ENCODE data around the gene LY6G6C.
A peak's percentile ranks its signal among the peaks of the same experiment; 100 is the strongest.

Gene LY6G6C

GRCh38 chr6:31733734-31734133, 12.2 kb upstream of the LY6G6C start:
- Histone ChIP-seq H3K27ac (ENCODE audit: low read depth, low read length) (peak overlapping the region; percentile 66; the same call in 1 of the 2 replicates), H3K9me3 (ENCODE audit: control insufficient read depth, insufficient read depth, low read depth, low read length) (no peaks in the 10 kb centered on the region), H3K36me3 (ENCODE audit: control insufficient read depth, insufficient read depth, low read length) (peaks cover 36% of the 10 kb centered on the region), H3K4me1 (ENCODE audit: control insufficient read depth, insufficient read depth, low read length) (peaks cover 40% of the 10 kb centered on the region), H3K4me3 (ENCODE audit: low read depth, low read length) (peak overlapping the region; percentile 82; the same call in 1 of the 2 replicates), H3K27me3 (ENCODE audit: control insufficient read depth, insufficient read depth, low read length) (no peaks in the 10 kb centered on the region), H3K9ac (ENCODE audit: low read length) (no peak overlapping the region)

GRCh38 chr6:31732029-31732428, 10.5 kb upstream of the LY6G6C start:
- Histone ChIP-seq H3K4me3 (ENCODE audit: low read depth, low read length) (no peak overlapping the region), H3K9ac (ENCODE audit: low read length) (no peak overlapping the region), H3K9me3 (ENCODE audit: control insufficient read depth, insufficient read depth, low read depth, low read length) (no peaks in the 10 kb centered on the region), H3K27me3 (ENCODE audit: control insufficient read depth, insufficient read depth, low read length) (no peaks in the 10 kb centered on the region), H3K36me3 (ENCODE audit: control insufficient read depth, insufficient read depth, low read length) (peaks cover 45% of the 10 kb centered on the region), H3K27ac (ENCODE audit: low read depth, low read length) (no peak overlapping the region), H3K4me1 (ENCODE audit: control insufficient read depth, insufficient read depth, low read length) (peaks cover 27% of the 10 kb centered on the region)

- Histone ChIP-seq H3K4me1 (ENCODE audit: control insufficient read depth, insufficient read depth, low read length) (peaks cover 22% of the 10 kb centered on the region), H3K27me3 (ENCODE audit: control insufficient read depth, insufficient read depth, low read length) (no peaks in the 10 kb centered on the region), H3K4me3 (ENCODE audit: low read depth, low read length) (peak overlapping the region; percentile 98), H3K9ac (ENCODE audit: low read length) (no peak overlapping the region), H3K9me3 (ENCODE audit: control insufficient read depth, insufficient read depth, low read depth, low read length) (no peaks in the 10 kb centered on the region), H3K27ac (ENCODE audit: low read depth, low read length) (no peak overlapping the region), H3K36me3 (ENCODE audit: control insufficient read depth, insufficient read depth, low read length) (peaks cover 58% of the 10 kb centered on the region)
Observed at GRCh38 chr6:31730631-31731086, 9.1 kb upstream of the LY6G6C start.

DNA sequence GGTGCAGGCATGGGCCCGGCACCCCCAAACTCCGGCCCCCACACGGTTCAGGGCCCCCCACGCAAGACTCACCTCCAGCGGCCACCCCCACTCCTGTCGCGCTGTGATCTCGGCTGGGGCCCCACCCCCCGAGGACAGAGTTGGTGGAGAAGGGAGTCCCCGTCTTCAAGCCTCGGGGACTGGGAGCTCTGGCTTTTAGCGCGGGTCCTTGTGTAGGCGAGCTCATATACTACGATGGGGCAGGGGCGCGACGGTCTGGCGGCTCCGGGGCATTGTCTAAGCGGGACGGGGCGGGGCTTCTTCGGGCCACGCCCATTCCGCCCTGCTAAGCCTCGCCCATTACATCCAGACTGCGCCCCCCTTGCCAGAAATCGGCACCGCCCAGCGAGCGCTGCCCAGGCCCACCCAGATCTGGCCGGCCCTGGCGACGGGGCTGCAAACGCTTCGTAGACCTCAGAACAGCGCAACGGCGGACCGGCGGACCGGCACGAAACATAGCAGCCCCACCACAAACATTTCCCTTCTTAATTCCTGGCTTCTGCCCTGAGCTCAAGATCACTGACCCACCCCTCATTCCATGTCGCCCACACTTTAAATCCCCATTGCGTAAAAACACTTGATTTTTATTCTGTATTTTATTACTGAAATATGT, 8.6 kb upstream of the LY6G6C start:
- Histone ChIP-seq H3K9ac (ENCODE audit: low read length) (peak overlapping the region; percentile 82), H3K9me3 (ENCODE audit: control insufficient read depth, insufficient read depth, low read depth, low read length) (no peaks in the 10 kb centered on the region), H3K27ac (ENCODE audit: low read depth, low read length) (peak overlapping the region; percentile 69; the same call in 1 of the 2 replicates), H3K27me3 (ENCODE audit: control insufficient read depth, insufficient read depth, low read length) (no peaks in the 10 kb centered on the region), H3K36me3 (ENCODE audit: control insufficient read depth, insufficient read depth, low read length) (peaks cover 61% of the 10 kb centered on the region), H3K4me1 (ENCODE audit: control insufficient read depth, insufficient read depth, low read length) (peaks cover 22% of the 10 kb centered on the region), H3K4me3 (ENCODE audit: low read depth, low read length) (peak overlapping the region; percentile 98)

GRCh38 chr6:31729515-31729978, 8.0 kb upstream of the LY6G6C start:
- Histone ChIP-seq H3K36me3 (ENCODE audit: control insufficient read depth, insufficient read depth, low read length) (peaks cover 63% of the 10 kb centered on the region), H3K27me3 (ENCODE audit: control insufficient read depth, insufficient read depth, low read length) (no peaks in the 10 kb centered on the region), H3K9me3 (ENCODE audit: control insufficient read depth, insufficient read depth, low read depth, low read length) (no peaks in the 10 kb centered on the region), H3K27ac (ENCODE audit: low read depth, low read length) (peak overlapping the region; percentile 69; the same call in 1 of the 2 replicates), H3K9ac (ENCODE audit: low read length) (peak overlapping the region; percentile 82), H3K4me1 (ENCODE audit: control insufficient read depth, insufficient read depth, low read length) (peaks cover 22% of the 10 kb centered on the region), H3K4me3 (ENCODE audit: low read depth, low read length) (peak overlapping the region; percentile 98)

DNA sequence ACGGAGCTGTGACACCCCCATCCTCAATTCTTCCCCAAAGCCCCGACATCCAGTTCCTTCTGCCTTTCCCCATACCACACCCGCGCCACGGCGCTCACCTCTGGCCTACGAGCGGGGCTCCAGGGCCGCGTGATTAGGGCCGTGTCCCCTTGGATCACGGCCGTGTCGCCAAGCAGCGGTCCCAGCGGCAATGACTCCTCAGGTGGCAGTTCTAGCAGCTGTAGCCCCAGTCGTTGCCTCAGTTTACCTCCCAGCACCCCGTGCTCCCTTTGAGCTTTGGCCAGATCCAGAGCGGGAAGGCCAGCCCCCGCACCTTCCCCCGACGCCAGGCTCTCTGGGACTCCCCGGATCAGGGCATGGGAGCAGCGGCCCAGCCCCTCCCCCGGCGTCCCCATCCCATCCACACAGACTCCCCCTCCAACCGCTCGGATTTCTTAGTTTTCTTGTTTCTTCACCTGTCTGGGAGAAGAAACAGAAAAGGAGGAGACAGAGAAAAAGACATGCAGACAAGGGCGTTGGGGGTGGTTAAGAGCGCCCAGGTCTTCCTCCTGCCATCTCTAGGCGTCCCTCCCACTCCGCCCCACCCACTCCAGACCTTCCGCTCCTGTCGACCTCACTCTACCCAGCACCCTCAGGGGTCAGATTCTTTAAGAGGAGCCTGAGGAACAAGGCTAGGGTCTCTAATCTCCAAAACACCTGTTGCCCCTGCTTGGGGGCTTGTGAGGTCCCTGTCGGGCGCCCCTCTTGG, 7.4 kb upstream of the LY6G6C start, which contains the start of gene DDAH2:
TSS of gene DDAH2 (minus strand) at position 533 of the 748 bp plus-strand sequence. CDS start at position 395, 138 bp downstream.
- H3K27me3 ChIP-seq (ENCODE audit: control insufficient read depth, insufficient read depth, low read length): no peaks in the 10 kb centered on the region
- H3K9me3 ChIP-seq (ENCODE audit: control insufficient read depth, insufficient read depth, low read depth, low read length): no peaks in the 10 kb centered on the region
- H3K4me3 ChIP-seq (ENCODE audit: low read depth, low read length): peak within 1 kb of the TSS; percentile 98
- peak within 1 kb of the TSS; percentile 82 for H3K9ac ChIP-seq (ENCODE audit: low read length)
- peak within 1 kb of the TSS; percentile 69; the same call in 1 of the 2 replicates for H3K27ac ChIP-seq (ENCODE audit: low read depth, low read length)
- peaks cover 16% of the 10 kb centered on the region for H3K4me1 ChIP-seq (ENCODE audit: control insufficient read depth, insufficient read depth, low read length)
- H3K36me3 ChIP-seq (ENCODE audit: control insufficient read depth, insufficient read depth, low read length): peaks cover 58% of the 10 kb centered on the region

DNA sequence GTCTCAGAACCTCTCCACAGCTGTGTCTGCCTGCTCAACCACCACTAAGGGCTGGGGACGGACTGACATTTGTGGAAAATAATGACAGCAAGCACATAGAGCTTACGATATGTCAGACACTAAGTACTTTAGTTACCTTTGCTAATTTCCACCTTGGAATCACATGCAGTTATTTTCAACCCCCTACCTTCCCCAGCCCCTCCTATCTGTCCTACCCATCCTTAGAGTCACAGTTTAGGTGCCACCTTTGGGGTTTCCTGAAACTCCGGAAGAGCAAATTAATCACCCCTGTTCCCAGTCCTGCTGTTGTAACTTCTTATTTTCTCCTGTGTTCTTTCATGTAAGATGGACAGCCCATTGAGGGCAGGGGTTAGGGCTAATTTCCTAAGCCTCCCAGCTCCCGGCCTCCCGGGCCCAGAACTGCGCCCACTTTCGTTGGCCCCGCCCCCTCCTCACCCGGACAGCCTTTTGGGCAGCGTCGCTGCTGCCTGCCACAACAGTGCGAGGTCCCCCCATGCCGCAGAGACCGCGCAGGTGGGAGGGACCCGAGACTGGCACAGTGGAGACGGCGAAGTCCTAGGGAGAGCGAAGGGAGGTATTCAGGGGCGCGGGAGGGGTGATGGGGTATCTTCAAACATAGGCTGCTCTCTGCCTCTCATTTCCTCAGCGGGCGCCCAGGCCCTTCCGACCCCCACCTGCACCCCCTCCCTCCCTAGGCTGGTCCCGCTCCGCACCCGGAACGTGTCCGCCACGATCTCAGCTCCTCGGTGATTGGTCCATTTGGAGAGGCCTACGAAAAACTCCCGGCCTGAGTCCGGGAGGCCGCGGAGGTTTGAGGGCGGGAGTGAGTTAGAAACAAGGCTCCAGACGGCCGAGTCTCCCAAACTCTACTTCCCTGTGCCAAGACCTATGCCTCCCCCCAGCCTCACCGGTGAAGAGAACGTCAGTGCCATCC, 6.4 kb upstream of the LY6G6C start:
- Histone ChIP-seq H3K4me3 (ENCODE audit: low read depth, low read length) (peak overlapping the region; percentile 98), H3K27me3 (ENCODE audit: control insufficient read depth, insufficient read depth, low read length) (no peaks in the 10 kb centered on the region), H3K9ac (ENCODE audit: low read length) (no peak overlapping the region), H3K4me1 (ENCODE audit: control insufficient read depth, insufficient read depth, low read length) (peaks cover 16% of the 10 kb centered on the region), H3K9me3 (ENCODE audit: control insufficient read depth, insufficient read depth, low read depth, low read length) (no peaks in the 10 kb centered on the region), H3K27ac (ENCODE audit: low read depth, low read length) (no peak overlapping the region), H3K36me3 (ENCODE audit: control insufficient read depth, insufficient read depth, low read length) (peaks cover 48% of the 10 kb centered on the region)

GRCh38 chr6:31727034-31727716, 5.6 kb upstream of the LY6G6C start:
- Histone ChIP-seq H3K27me3 (ENCODE audit: control insufficient read depth, insufficient read depth, low read length) (no peaks in the 10 kb centered on the region), H3K9me3 (ENCODE audit: control insufficient read depth, insufficient read depth, low read depth, low read length) (no peaks in the 10 kb centered on the region), H3K4me1 (ENCODE audit: control insufficient read depth, insufficient read depth, low read length) (peaks cover 16% of the 10 kb centered on the region), H3K9ac (ENCODE audit: low read length) (no peak overlapping the region), H3K36me3 (ENCODE audit: control insufficient read depth, insufficient read depth, low read length) (peaks cover 43% of the 10 kb centered on the region), H3K4me3 (ENCODE audit: low read depth, low read length) (no peak overlapping the region), H3K27ac (ENCODE audit: low read depth, low read length) (no peak overlapping the region)

DNA sequence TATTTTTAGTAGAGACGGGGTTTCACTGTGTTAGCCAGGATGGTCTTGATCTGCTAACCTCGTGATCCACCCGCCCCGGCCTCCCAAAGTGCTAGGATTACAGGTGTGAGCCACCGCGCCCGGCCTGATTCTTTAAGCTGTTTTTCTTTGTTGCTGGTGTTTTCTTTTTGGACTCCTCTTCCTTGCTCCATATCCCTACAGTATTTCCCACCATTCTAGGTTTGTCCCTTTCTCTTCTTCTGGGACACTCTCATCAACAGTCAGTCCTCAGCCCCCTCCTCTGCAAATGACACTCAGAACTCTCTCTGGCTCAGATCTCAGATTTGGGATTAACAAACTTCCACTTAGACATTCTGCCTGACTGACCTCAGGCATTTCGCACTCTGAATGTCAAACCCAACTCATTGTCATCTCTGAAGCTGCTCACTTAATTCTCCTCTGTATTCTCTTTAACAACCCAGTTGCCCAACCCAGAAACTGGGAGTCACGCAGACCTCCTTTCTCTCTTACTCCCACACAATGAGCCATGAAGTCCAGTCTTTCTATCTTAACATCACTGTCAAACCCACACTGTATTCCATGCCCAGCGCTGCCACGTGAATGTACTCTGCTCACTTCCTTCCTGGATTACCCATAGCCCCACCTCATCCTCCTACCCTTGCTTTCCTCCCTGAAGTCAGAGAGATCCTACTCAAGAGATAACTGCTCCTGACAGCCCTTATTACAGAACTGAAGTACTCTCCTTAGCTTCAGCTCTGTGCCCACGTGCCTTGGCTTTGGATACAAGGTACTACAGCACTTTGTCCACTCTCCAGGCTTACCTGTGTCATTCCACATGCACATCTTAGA, 4.2 kb upstream of the LY6G6C start:
- no peak overlapping the region for H3K27ac ChIP-seq (ENCODE audit: low read depth, low read length)
- peaks cover 13% of the 10 kb centered on the region; the same call in 1 of the 2 replicates for H3K4me1 ChIP-seq (ENCODE audit: control insufficient read depth, insufficient read depth, low read length)
- H3K4me3 ChIP-seq (ENCODE audit: low read depth, low read length): no peak overlapping the region

More for the DNA sequence above, 4.2 kb upstream of the LY6G6C start:
- Histone ChIP-seq H3K9me3 (ENCODE audit: control insufficient read depth, insufficient read depth, low read depth, low read length) (no peaks in the 10 kb centered on the region), H3K36me3 (ENCODE audit: control insufficient read depth, insufficient read depth, low read length) (peaks cover 30% of the 10 kb centered on the region), H3K27me3 (ENCODE audit: control insufficient read depth, insufficient read depth, low read length) (no peaks in the 10 kb centered on the region), H3K9ac (ENCODE audit: low read length) (no peak overlapping the region)
